GM23338 (cell line): ENCODE measurements around the gene THAP9. TPM values are rescaled to one million over a fixed set of nuclear protein-coding genes. Genes with fewer than 3 reads are reported as not detected.

Experiments
- CREB1 ChIP-seq: fragments of 250-450 bp; sonication (Bioruptor Pico); IDR thresholded peaks from 2 replicates; pipeline ENCODE4 v1.5.0; 2020; ENCODE audit warnings: low read depth, mild to moderate bottlenecking, moderate library complexity
- CTCF ChIP-seq, 2 experiments: fragments of 200-600 bp in 1 of 2; sonication (generic) in 1 of 2; conservative IDR thresholded peaks; 2 replicates each; pipeline versions ENCODE4 v1.5.1 to v1.6.1; 2016 to 2017; ENCODE audit warnings: antibody characterized with exemption in 2 of 2, low read depth in 2 of 2, mild to moderate bottlenecking in 2 of 2, moderate library complexity in 1 of 2
- EZH2 ChIP-seq: fragments of 200-600 bp; sonication (generic); IDR thresholded peaks from one replicate; pipeline ENCODE4 v1.8.0; 2017; ENCODE audit warnings: antibody characterized with exemption, mild to moderate bottlenecking, low read depth; ENCODE audit not compliant: unreplicated experiment
- EZH2phosphoT487 ChIP-seq: fragments of 200-600 bp; sonication (generic); IDR thresholded peaks from one replicate; pipeline ENCODE4 v1.8.1; 2018; ENCODE audit warnings: antibody characterized with exemption; ENCODE audit not compliant: unreplicated experiment
- JUNB ChIP-seq: IDR thresholded peaks from one replicate; pipeline ENCODE4 v1.6.1; 2016; ENCODE audit warnings: antibody characterized with exemption; ENCODE audit not compliant: unreplicated experiment
- POLR2AphosphoS5 ChIP-seq: IDR thresholded peaks from 2 replicates; pipeline ENCODE4 v1.6.1; 2016; ENCODE audit warnings: antibody characterized with exemption, low read depth
- STAT1 ChIP-seq: IDR thresholded peaks from one replicate; pipeline ENCODE4 v1.6.1; 2016; ENCODE audit warnings: antibody characterized with exemption; ENCODE audit not compliant: unreplicated experiment
- ZNF114 ChIP-seq: fragments of 250-450 bp; sonication (Bioruptor Pico); IDR thresholded peaks from 2 replicates; pipeline ENCODE4 v1.5.0; 2020; ENCODE audit warnings: mild to moderate bottlenecking, moderate library complexity
- polyA plus RNA-seq: library from polyadenylated mRNA; unstranded; fragments of >200 nt; fragmentation: Nextera tagmentation; extraction: Ambion mirVana; gene quantifications from 2 replicates; pipeline ENCODE4 v1.2.1, GENCODE V29; 2016
- small RNA-seq: library from RNA; depleted of rRNA; stranded (forward); fragments of <200 nt; gene quantifications from one replicate; pipeline ENCODE3, GENCODE V24; 2014; ENCODE audit warnings: low replicate concordance
- total RNA-seq: library from RNA; depleted of rRNA; stranded (reverse); fragments of >200 nt; shearing (Covaris generic); gene quantifications from 2 replicates; pipeline ENCODE4 v1.2.3, GENCODE V29; 2014; rRNA removed

THAP9 gene
- total and polyA plus RNA-seq, 2 experiments from 2014 or later = 8.7 to 22.3 TPM

- TF ChIP-seq CREB1 (no peak), ZNF114 (CRISPR knock-in tag) (no peak), STAT1 (no peak), EZH2 (no peak), EZH2phosphoT487 (no peak), POLR2AphosphoS5 (no peak), JUNB (no peak), CTCF (conservative IDR thresholded peaks at IDR 0.05; ENCODE audit: low read depth in 2 of 2) (no peak)
Observed at GRCh38 chr4:82969414-82969813, 68.9 kb downstream of the THAP9 start (continued).

Small RNA genes within 50 kb of the gene (small RNA-seq; reads per million reads assigned to genes)
- gene RF00019 = not detected

Other genes starting within 250 kb of the THAP9 start
- 1.5 and 1.6 TPM in 2 replicates for gene SCD5, start 101.9 kb upstream of the THAP9 start, total RNA-seq
- 0.79 and 0.85 TPM in 2 replicates for gene SCD5, start 101.9 kb upstream of the THAP9 start, polyA plus RNA-seq
- 98.8 and 110 TPM in 2 replicates for gene SEC31A, start 9.6 kb upstream of the THAP9 start, total RNA-seq
- gene SEC31A, start 9.6 kb upstream of the THAP9 start, polyA plus RNA-seq = 88.8 and 91.0 TPM in 2 replicates
- 11.2 and 15.7 TPM in 2 replicates for gene LIN54, start 110.1 kb downstream of the THAP9 start, total RNA-seq
- 3.7 and 4.0 TPM in 2 replicates for gene LIN54, start 110.1 kb downstream of the THAP9 start, polyA plus RNA-seq
- gene COPS4, start 134.4 kb downstream of the THAP9 start, total RNA-seq = 34.2 and 46.6 TPM in 2 replicates
- gene COPS4, start 134.4 kb downstream of the THAP9 start, polyA plus RNA-seq = 19.9 and 23.7 TPM in 2 replicates
- 0.83 and 1.9 TPM in 2 replicates for gene PLAC8, start 214.0 kb downstream of the THAP9 start, total RNA-seq
- gene PLAC8, start 214.0 kb downstream of the THAP9 start, polyA plus RNA-seq = 1.2 and 1.6 TPM in 2 replicates